Measurements from ENCODE around the gene NAALADL1. TPM values are rescaled to one million over a fixed set of nuclear protein-coding genes. Genes with fewer than 3 reads are reported as not detected.

NAALADL1 gene
- total and polyA plus RNA-seq, 12 donors, result 1.3 to 15.7 (median 5.5) TPM

GRCh38 chr11:65036931-65037330, 21.4 kb downstream of the NAALADL1 start:
- Histone ChIP-seq H3K4me1 (replicated peaks in 1 of 2) (peaks cover 0 to 10% of the 10 kb centered on the region in 2 donors), H3K36me3 (replicated peaks in 1 of 2) (peaks cover 0 to 57% of the 10 kb centered on the region in 2 donors), H3K27me3 (no peaks in the 10 kb centered on the region), H3K4me3 (no peak overlapping the region), H3K27ac (peak overlapping the region in 1 of 5 donors; percentile 26), H3K9me3 (replicated peaks in 1 of 3) (no peaks in the 10 kb centered on the region)
- TF ChIP-seq CTCF (IDR thresholded peaks at IDR 0.05) (no peak), POLR2A (IDR thresholded peaks at IDR 0.05) (no peak)
- intact Hi-C loops (cut with DNase I), result no loop called here
- WGBS, 4 donors, result 50 to 58% (median 54%) methylated on average over 6 of the region's 6 CpGs
- DNase-seq, result peak; percentile 90 to 92 (median 91)

- Histone ChIP-seq H3K27ac (peak overlapping the region in 1 of 5 donors; percentile 0), H3K4me3 (no peak overlapping the region), H3K9me3 (replicated peaks in 1 of 3) (no peaks in the 10 kb centered on the region), H3K36me3 (replicated peaks in 1 of 2) (peaks cover 0 to 59% of the 10 kb centered on the region in 2 donors), H3K27me3 (no peaks in the 10 kb centered on the region), H3K4me1 (replicated peaks in 1 of 2) (peaks cover 0 to 5% of the 10 kb centered on the region in 2 donors)
- 45 to 71% (median 61%) methylated on average over 6 to 11 of the region's 11 CpGs for WGBS, 4 donors
- intact Hi-C loops (cut with DNase I), result no loop called here
- DNase-seq, result peak in 6 of 7 donors; percentile 28 to 69 (median 50)
- TF ChIP-seq CTCF (IDR thresholded peaks at IDR 0.05), result no peak
- TF ChIP-seq POLR2A (IDR thresholded peaks at IDR 0.05), result no peak
Measured at GRCh38 chr11:65035579-65035978, 22.8 kb downstream of the NAALADL1 start.

- intact Hi-C loops (cut with DNase I), result no loop called here
- peaks cover 0 to 59% of the 10 kb centered on the region in 2 donors for H3K36me3 ChIP-seq (replicated peaks in 1 of 2)
- WGBS, 4 donors, result 66 to 79% (median 74%) methylated on average over 2 of the region's 2 CpGs
Measured at GRCh38 chr11:65034423-65034822, 23.9 kb downstream of the NAALADL1 start.

GRCh38 chr11:65032216-65032615, 26.1 kb downstream of the NAALADL1 start:
- H3K4me1 ChIP-seq (replicated peaks in 1 of 2), result peaks cover 6 to 13% of the 10 kb centered on the region in 2 donors
- 81 to 90% (median 86%) methylated on average over 8 to 13 of the region's 13 CpGs; no CpG with 5 or more reads in 1 of the 4 donors for WGBS, 4 donors
- H3K27me3 ChIP-seq, result no peaks in the 10 kb centered on the region
- intact Hi-C loops (cut with DNase I), result no loop called here
- TF ChIP-seq CTCF (IDR thresholded peaks at IDR 0.05) (no peak), POLR2A (IDR thresholded peaks at IDR 0.05) (no peak)
- no peak overlapping the region for H3K4me3 ChIP-seq
- no peaks in the 10 kb centered on the region for H3K9me3 ChIP-seq (replicated peaks in 1 of 3)
- H3K27ac ChIP-seq, result no peak overlapping the region
- DNase-seq, result no peak
- peaks cover 0 to 46% of the 10 kb centered on the region in 2 donors for H3K36me3 ChIP-seq (replicated peaks in 1 of 2)

More at GRCh38 chr11:65034423-65034822, 23.9 kb downstream of the NAALADL1 start:
- no peaks in the 10 kb centered on the region for H3K27me3 ChIP-seq
- TF ChIP-seq CTCF (IDR thresholded peaks at IDR 0.05), result no peak
- no peak for TF ChIP-seq POLR2A (IDR thresholded peaks at IDR 0.05)
- H3K9me3 ChIP-seq (replicated peaks in 1 of 3), result no peaks in the 10 kb centered on the region
- H3K27ac ChIP-seq, result no peak overlapping the region
- no peak for DNase-seq
- no peaks in the 10 kb centered on the region for H3K4me1 ChIP-seq (replicated peaks in 1 of 2)
- H3K4me3 ChIP-seq, result no peak overlapping the region
